ENCODE results near the gene C1D. TPM values are rescaled to one million over a fixed set of nuclear protein-coding genes. Genes with fewer than 3 reads are reported as not detected.

C1D gene
- total and polyA plus RNA-seq, 2 of the 4 experiments (the other 2 are of a cell fraction), result 2.7 to 14.3 TPM

GRCh38 chr2:68023904-68024303 lies 38.9 kb downstream of the C1D start:
- Histone ChIP-seq H3K4me1 (ENCODE audit: control insufficient read depth, insufficient read depth, low read length) (no peaks in the 10 kb centered on the region; the same call in 1 of the 2 replicates), H3K14ac (replicated peaks; ENCODE audit: low read depth, low read length) (no peak overlapping the region), H2AK5ac (ENCODE audit: low read depth, low read length) (no peak overlapping the region), H3K9me3 (ENCODE audit: control insufficient read depth, insufficient read depth, low read length) (no peaks in the 10 kb centered on the region), H2BK120ac (ENCODE audit: low read depth, low read length) (no peak overlapping the region), H4K91ac (ENCODE audit: insufficient read depth, low read depth, low read length) (no peak overlapping the region), H3K4me3 (ENCODE audit: insufficient read depth, low read depth, low read length) (no peak overlapping the region), H3K27ac (ENCODE audit: insufficient read depth, low read length) (no peak overlapping the region), H2BK20ac (ENCODE audit: low read depth, low read length) (no peak overlapping the region), H2BK5ac (ENCODE audit: low read depth, low read length, poor library complexity, severe bottlenecking) (no peak overlapping the region), H3K9me1 (ENCODE audit: insufficient read depth, low read length) (no peaks in the 10 kb centered on the region), H3K18ac (ENCODE audit: low read depth, low read length) (no peak overlapping the region), H4K20me1 (ENCODE audit: insufficient read depth, low read length) (no peaks in the 10 kb centered on the region), H3K23ac (ENCODE audit: low read depth, low read length) (no peak overlapping the region), H2AK9ac (replicated peaks; ENCODE audit: low read depth, low read length, poor library complexity) (no peak overlapping the region), H3K9ac (ENCODE audit: low read depth, low read length) (no peak overlapping the region), H4K5ac (ENCODE audit: low read depth, low read length) (no peak overlapping the region), H3K4ac (ENCODE audit: low read depth, low read length) (no peak overlapping the region), H3K4me2 (ENCODE audit: low read depth, low read length) (no peak overlapping the region), H2AFZ (replicated peaks; ENCODE audit: low read length, poor library complexity) (no peak overlapping the region), H3K36me3 (ENCODE audit: control insufficient read depth, insufficient read depth, low read length) (no peaks in the 10 kb centered on the region), H2BK15ac (ENCODE audit: low read depth, low read length) (no peak overlapping the region), H3K56ac (ENCODE audit: extremely low read depth, insufficient read depth, low read length) (no peak overlapping the region), H3K27me3 (ENCODE audit: control insufficient read depth, insufficient read depth, low read length) (peaks cover 2% of the 10 kb centered on the region; the same call in 1 of the 2 replicates), H3K79me1 (ENCODE audit: low read depth in 1 of 2, low read length in 2 of 2) (no peaks in the 10 kb centered on the region), H4K8ac (ENCODE audit: low read depth in 2 of 2, low read length in 2 of 2) (no peak overlapping the region)
- in situ Hi-C loops (cut with MboI; ENCODE audit: low sequenced_read_pairs), result loop anchor here (10.0 kb wide), 2 partner anchors 179 to 789 kb away; no protein-coding TSS in a partner anchor
- intact Hi-C loops (cut with micrococcal nuclease), result no loop called here
- ChIA-PET CTCF (no interaction called here), POLR2A (ENCODE audit: unreplicated experiment) (no interaction called here)
- no peak for ATAC-seq (ENCODE audit: low read depth)
- 93% methylated on average over 9 of the region's 16 CpGs; no CpG with 5 or more reads in 1 of the 2 experiments for WGBS, 2 experiments (ENCODE audit: extremely low coverage in 2 of 2, insufficient read length in 1 of 2)
- TF ChIP-seq MAZ (IDR thresholded peaks at IDR 0.05; ENCODE audit: borderline replicate concordance, low read depth, low read length) (no peak), RCOR1 (IDR thresholded peaks at IDR 0.05; ENCODE audit: insufficient replicate concordance, low read length) (no peak), MAFK (IDR thresholded peaks at IDR 0.05; ENCODE audit: low read depth, low read length) (no peak), CHD1 (IDR thresholded peaks at IDR 0.05; ENCODE audit: low read depth, low read length) (no peak), USF2 (IDR thresholded peaks at IDR 0.05; ENCODE audit: low read depth, low read length) (no peak), RFX5 (IDR thresholded peaks at IDR 0.05; ENCODE audit: low read depth, low read length) (no peak)
- no TSS peak for BruUV-seq (replicated peaks)
- no peak for DNase-seq
- dilution Hi-C loops (cut with HindIII; ENCODE audit: low sequenced_read_pairs, unreplicated experiment), result no loop called here
